Measurements from ENCODE around the gene SPESP1.
A peak's percentile ranks its signal among the peaks of the same experiment; 100 is the strongest.

DNA sequence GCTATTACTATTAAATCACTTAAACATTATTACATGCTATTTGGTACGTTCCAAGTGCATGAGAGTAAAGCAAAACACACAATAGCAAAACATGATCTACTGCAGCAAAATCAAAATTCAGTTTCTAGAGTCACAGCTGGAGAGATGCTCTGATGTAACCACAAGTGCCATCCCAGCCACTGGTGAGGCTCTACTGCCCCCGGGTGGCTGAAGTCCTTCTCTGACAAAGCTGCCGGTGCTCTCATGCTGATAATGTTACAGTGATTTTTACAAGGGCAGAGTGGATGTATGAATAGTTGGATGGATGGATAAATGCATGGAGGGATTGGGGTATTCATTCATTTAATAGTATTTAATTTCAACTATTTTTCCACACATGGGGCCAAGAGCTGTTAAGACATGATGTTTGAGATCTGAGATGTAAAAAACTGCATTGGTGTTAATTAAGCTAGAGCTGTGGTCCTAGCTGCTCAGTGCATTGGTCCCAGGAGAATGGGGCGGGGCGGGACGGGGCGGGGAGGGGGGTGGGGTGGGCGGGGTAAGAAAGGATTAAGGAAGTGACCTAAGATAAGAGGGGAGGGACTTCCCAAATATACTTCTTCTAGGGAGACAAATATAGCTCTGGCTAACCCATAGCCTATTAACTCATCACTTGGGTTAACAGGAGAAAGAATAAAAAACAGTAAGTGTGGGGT, 5.3 kb upstream of the SPESP1 start:
- no peak for TF ChIP-seq POLR2A (IDR thresholded peaks at IDR 0.05)
- TF ChIP-seq, protein P1, sequence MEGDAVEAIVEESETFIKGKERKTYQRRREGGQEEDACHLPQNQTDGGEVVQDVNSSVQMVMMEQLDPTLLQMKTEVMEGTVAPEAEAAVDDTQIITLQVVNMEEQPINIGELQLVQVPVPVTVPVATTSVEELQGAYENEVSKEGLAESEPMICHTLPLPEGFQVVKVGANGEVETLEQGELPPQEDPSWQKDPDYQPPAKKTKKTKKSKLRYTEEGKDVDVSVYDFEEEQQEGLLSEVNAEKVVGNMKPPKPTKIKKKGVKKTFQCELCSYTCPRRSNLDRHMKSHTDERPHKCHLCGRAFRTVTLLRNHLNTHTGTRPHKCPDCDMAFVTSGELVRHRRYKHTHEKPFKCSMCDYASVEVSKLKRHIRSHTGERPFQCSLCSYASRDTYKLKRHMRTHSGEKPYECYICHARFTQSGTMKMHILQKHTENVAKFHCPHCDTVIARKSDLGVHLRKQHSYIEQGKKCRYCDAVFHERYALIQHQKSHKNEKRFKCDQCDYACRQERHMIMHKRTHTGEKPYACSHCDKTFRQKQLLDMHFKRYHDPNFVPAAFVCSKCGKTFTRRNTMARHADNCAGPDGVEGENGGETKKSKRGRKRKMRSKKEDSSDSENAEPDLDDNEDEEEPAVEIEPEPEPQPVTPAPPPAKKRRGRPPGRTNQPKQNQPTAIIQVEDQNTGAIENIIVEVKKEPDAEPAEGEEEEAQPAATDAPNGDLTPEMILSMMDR (IDR thresholded peaks at IDR 0.05 in 8 of 11, conservative IDR thresholded peaks at IDR 0.05 in 3 of 11): peak; percentile 39 to 79 (median 65)
